ENCODE data around the gene GASK1A. TPM values are rescaled to one million over a fixed set of nuclear protein-coding genes. Genes with fewer than 3 reads are reported as not detected.

The GASK1A gene
- polyA plus RNA-seq, 1 donor: 5.0 TPM

GRCh38 chr3:43074482-43074881 lies 95.4 kb downstream of the GASK1A start:
- no peak for DNase-seq
- WGBS (ENCODE audit: insufficient coverage, low lambda C conversion rate): 100% methylated on average over 1 of the region's 4 CpGs

GRCh38 chr3:43074901-43075689 lies 96.0 kb downstream of the GASK1A start:
- Histone ChIP-seq H3K27me3 (ENCODE audit: control insufficient read depth, insufficient read depth, low read length) (no peaks in the 10 kb centered on the region), H3K4me3 (ENCODE audit: low read length) (no peak overlapping the region), H3K9me3 (ENCODE audit: control insufficient read depth, low read depth, low read length) (no peaks in the 10 kb centered on the region), H3K36me3 (ENCODE audit: control insufficient read depth, insufficient read depth, low read length) (peaks cover 9% of the 10 kb centered on the region), H3K27ac (ENCODE audit: low read length) (no peak overlapping the region), H3K4me1 (ENCODE audit: control insufficient read depth, insufficient read depth, low read length) (no peaks in the 10 kb centered on the region)
- no CpG with 5 or more reads among the region's 5 CpGs for WGBS (ENCODE audit: insufficient coverage, low lambda C conversion rate)
- DNase-seq: no peak

More at GRCh38 chr3:43074482-43074881, 95.4 kb downstream of the GASK1A start:
- peaks cover 3% of the 10 kb centered on the region for H3K36me3 ChIP-seq (ENCODE audit: control insufficient read depth, insufficient read depth, low read length)
- no peaks in the 10 kb centered on the region for H3K27me3 ChIP-seq (ENCODE audit: control insufficient read depth, insufficient read depth, low read length)
- no peaks in the 10 kb centered on the region for H3K4me1 ChIP-seq (ENCODE audit: control insufficient read depth, insufficient read depth, low read length)
- no peak overlapping the region for H3K4me3 ChIP-seq (ENCODE audit: low read length)
- no peaks in the 10 kb centered on the region for H3K9me3 ChIP-seq (ENCODE audit: control insufficient read depth, low read depth, low read length)
- no peak overlapping the region for H3K27ac ChIP-seq (ENCODE audit: low read length)

- H3K27ac ChIP-seq (ENCODE audit: low read length): no peak overlapping the region
- H3K4me1 ChIP-seq (ENCODE audit: control insufficient read depth, insufficient read depth, low read length): no peaks in the 10 kb centered on the region
- no peaks in the 10 kb centered on the region for H3K27me3 ChIP-seq (ENCODE audit: control insufficient read depth, insufficient read depth, low read length)
- no peaks in the 10 kb centered on the region for H3K9me3 ChIP-seq (ENCODE audit: control insufficient read depth, low read depth, low read length)
- DNase-seq: no peak
- peaks cover 17% of the 10 kb centered on the region for H3K36me3 ChIP-seq (ENCODE audit: control insufficient read depth, insufficient read depth, low read length)
- no CpG with 5 or more reads among the region's 5 CpGs for WGBS (ENCODE audit: insufficient coverage, low lambda C conversion rate)
- no peak overlapping the region for H3K4me3 ChIP-seq (ENCODE audit: low read length)
Observed at GRCh38 chr3:43075904-43076661, 97.0 kb downstream of the GASK1A start.

- DNase-seq: no peak
Observed at GRCh38 chr3:43076857-43077256, 97.7 kb downstream of the GASK1A start.

GRCh38 chr3:43077261-43077660 lies 98.2 kb downstream of the GASK1A start:
- DNase-seq: no peak
- WGBS (ENCODE audit: insufficient coverage, low lambda C conversion rate): no CpG with 5 or more reads among the region's 6 CpGs
- no peaks in the 10 kb centered on the region for H3K4me1 ChIP-seq (ENCODE audit: control insufficient read depth, insufficient read depth, low read length)
- no peak overlapping the region for H3K4me3 ChIP-seq (ENCODE audit: low read length)
- H3K27me3 ChIP-seq (ENCODE audit: control insufficient read depth, insufficient read depth, low read length): no peaks in the 10 kb centered on the region
- no peak overlapping the region for H3K27ac ChIP-seq (ENCODE audit: low read length)
- H3K9me3 ChIP-seq (ENCODE audit: control insufficient read depth, low read depth, low read length): no peaks in the 10 kb centered on the region
- peaks cover 19% of the 10 kb centered on the region for H3K36me3 ChIP-seq (ENCODE audit: control insufficient read depth, insufficient read depth, low read length)

More at GRCh38 chr3:43076857-43077256, 97.7 kb downstream of the GASK1A start:
- Histone ChIP-seq H3K27ac (ENCODE audit: low read length) (no peak overlapping the region), H3K9me3 (ENCODE audit: control insufficient read depth, low read depth, low read length) (no peaks in the 10 kb centered on the region), H3K4me1 (ENCODE audit: control insufficient read depth, insufficient read depth, low read length) (no peaks in the 10 kb centered on the region), H3K36me3 (ENCODE audit: control insufficient read depth, insufficient read depth, low read length) (peaks cover 19% of the 10 kb centered on the region), H3K4me3 (ENCODE audit: low read length) (no peak overlapping the region), H3K27me3 (ENCODE audit: control insufficient read depth, insufficient read depth, low read length) (no peaks in the 10 kb centered on the region)
- 80% methylated on average over 1 of the region's 4 CpGs for WGBS (ENCODE audit: insufficient coverage, low lambda C conversion rate)

- H3K27ac ChIP-seq (ENCODE audit: low read length): no peak overlapping the region
- DNase-seq: no peak
- H3K27me3 ChIP-seq (ENCODE audit: control insufficient read depth, insufficient read depth, low read length): no peaks in the 10 kb centered on the region
- H3K4me3 ChIP-seq (ENCODE audit: low read length): no peak overlapping the region
- H3K9me3 ChIP-seq (ENCODE audit: control insufficient read depth, low read depth, low read length): no peaks in the 10 kb centered on the region
- no peaks in the 10 kb centered on the region for H3K4me1 ChIP-seq (ENCODE audit: control insufficient read depth, insufficient read depth, low read length)
- H3K36me3 ChIP-seq (ENCODE audit: control insufficient read depth, insufficient read depth, low read length): peaks cover 19% of the 10 kb centered on the region
Observed at GRCh38 chr3:43077707-43078106, 98.6 kb downstream of the GASK1A start.

- H3K4me3 ChIP-seq (ENCODE audit: low read length): no peak overlapping the region
- peaks cover 19% of the 10 kb centered on the region for H3K36me3 ChIP-seq (ENCODE audit: control insufficient read depth, insufficient read depth, low read length)
- no peak for DNase-seq
- H3K27ac ChIP-seq (ENCODE audit: low read length): no peak overlapping the region
- H3K9me3 ChIP-seq (ENCODE audit: control insufficient read depth, low read depth, low read length): no peaks in the 10 kb centered on the region
- whole genome bisulfite sequencing (ENCODE audit: insufficient coverage, low lambda C conversion rate): no CpG with 5 or more reads among the region's 31 CpGs
- no peaks in the 10 kb centered on the region for H3K4me1 ChIP-seq (ENCODE audit: control insufficient read depth, insufficient read depth, low read length)
- H3K27me3 ChIP-seq (ENCODE audit: control insufficient read depth, insufficient read depth, low read length): no peaks in the 10 kb centered on the region
Observed at GRCh38 chr3:43079536-43080332, 100.6 kb downstream of the GASK1A start.

- peaks cover 19% of the 10 kb centered on the region for H3K36me3 ChIP-seq (ENCODE audit: control insufficient read depth, insufficient read depth, low read length)
- no peaks in the 10 kb centered on the region for H3K4me1 ChIP-seq (ENCODE audit: control insufficient read depth, insufficient read depth, low read length)
- H3K9me3 ChIP-seq (ENCODE audit: control insufficient read depth, low read depth, low read length): no peaks in the 10 kb centered on the region
- 100% methylated on average over 1 of the region's 40 CpGs for whole genome bisulfite sequencing (ENCODE audit: insufficient coverage, low lambda C conversion rate)
- DNase-seq: no peak
- H3K27me3 ChIP-seq (ENCODE audit: control insufficient read depth, insufficient read depth, low read length): no peaks in the 10 kb centered on the region
- H3K27ac ChIP-seq (ENCODE audit: low read length): no peak overlapping the region
- H3K4me3 ChIP-seq (ENCODE audit: low read length): no peak overlapping the region
Observed at GRCh38 chr3:43080726-43081568, 101.8 kb downstream of the GASK1A start.

- H3K4me1 ChIP-seq (ENCODE audit: control insufficient read depth, insufficient read depth, low read length): no peaks in the 10 kb centered on the region
- no peak for DNase-seq
- H3K27me3 ChIP-seq (ENCODE audit: control insufficient read depth, insufficient read depth, low read length): no peaks in the 10 kb centered on the region
- no peak overlapping the region for H3K4me3 ChIP-seq (ENCODE audit: low read length)
- WGBS (ENCODE audit: insufficient coverage, low lambda C conversion rate): no CpG with 5 or more reads among the region's 5 CpGs
- peaks cover 19% of the 10 kb centered on the region for H3K36me3 ChIP-seq (ENCODE audit: control insufficient read depth, insufficient read depth, low read length)
- H3K9me3 ChIP-seq (ENCODE audit: control insufficient read depth, low read depth, low read length): no peaks in the 10 kb centered on the region
- H3K27ac ChIP-seq (ENCODE audit: low read length): no peak overlapping the region
Observed at GRCh38 chr3:43081796-43082195, 102.7 kb downstream of the GASK1A start.
